ENCODE measurements around the gene DNAH9.

Gene DNAH9

GRCh38 chr17:11836508-11836907 lies 238.2 kb downstream of the DNAH9 start:
- DNase-seq, result no peak
- H3K27ac Mint-ChIP-seq, result no peak overlapping the region
- no peak overlapping the region for H3K4me3 Mint-ChIP-seq
- peaks cover 0 to 3% of the 10 kb centered on the region in 2 donors for H3K9me3 Mint-ChIP-seq
- H3K36me3 Mint-ChIP-seq, result no peaks in the 10 kb centered on the region
- H3K27me3 Mint-ChIP-seq, result no peaks in the 10 kb centered on the region
- no peaks in the 10 kb centered on the region for H3K4me1 Mint-ChIP-seq
- ATAC-seq (replicated peaks), result no peak

- no peak overlapping the region for H3K4me3 Mint-ChIP-seq
- no peak overlapping the region for H3K27ac Mint-ChIP-seq
- H3K9me3 Mint-ChIP-seq, result peaks cover 0 to 1% of the 10 kb centered on the region in 2 donors
Measured at GRCh38 chr17:11840052-11840451, 241.8 kb downstream of the DNAH9 start.

GRCh38 chr17:11840831-11841230 lies 242.6 kb downstream of the DNAH9 start:
- ATAC-seq (replicated peaks), result no peak
- H3K27ac Mint-ChIP-seq, result no peak overlapping the region
- peaks cover 0 to 1% of the 10 kb centered on the region in 2 donors for H3K9me3 Mint-ChIP-seq

More at GRCh38 chr17:11840052-11840451, 241.8 kb downstream of the DNAH9 start:
- no peaks in the 10 kb centered on the region for H3K36me3 Mint-ChIP-seq
- DNase-seq (no peak), ATAC-seq (replicated peaks) (no peak)
- H3K27me3 Mint-ChIP-seq, result no peaks in the 10 kb centered on the region
- no peaks in the 10 kb centered on the region for H3K4me1 Mint-ChIP-seq

GRCh38 chr17:11848330-11848729 lies 250.1 kb downstream of the DNAH9 start:
- H3K27ac Mint-ChIP-seq, result no peak overlapping the region
- ATAC-seq (replicated peaks) (no peak), DNase-seq (no peak)
- H3K36me3 Mint-ChIP-seq, result peaks cover 0 to 3% of the 10 kb centered on the region in 2 donors
- no peaks in the 10 kb centered on the region for H3K4me1 Mint-ChIP-seq
- peaks cover 0 to 9% of the 10 kb centered on the region in 2 donors for H3K27me3 Mint-ChIP-seq
- no peak overlapping the region for H3K4me3 Mint-ChIP-seq
- H3K9me3 Mint-ChIP-seq, result peaks cover 4 to 5% of the 10 kb centered on the region in 2 donors

More at GRCh38 chr17:11840831-11841230, 242.6 kb downstream of the DNAH9 start:
- H3K4me3 Mint-ChIP-seq, result no peak overlapping the region
- DNase-seq, result no peak
- H3K36me3 Mint-ChIP-seq, result no peaks in the 10 kb centered on the region
- H3K4me1 Mint-ChIP-seq, result no peaks in the 10 kb centered on the region
- H3K27me3 Mint-ChIP-seq, result no peaks in the 10 kb centered on the region

GRCh38 chr17:11852231-11852630 lies 254.0 kb downstream of the DNAH9 start:
- Mint-ChIP-seq H3K9me3 (peaks cover 3 to 4% of the 10 kb centered on the region in 2 donors), H3K4me3 (no peak overlapping the region), H3K27me3 (peaks cover 0 to 9% of the 10 kb centered on the region in 2 donors), H3K36me3 (no peaks in the 10 kb centered on the region), H3K27ac (no peak overlapping the region), H3K4me1 (no peaks in the 10 kb centered on the region)
- DNase-seq (no peak), ATAC-seq (replicated peaks) (no peak)

- Mint-ChIP-seq H3K4me1 (no peaks in the 10 kb centered on the region), H3K36me3 (no peaks in the 10 kb centered on the region), H3K27ac (no peak overlapping the region), H3K9me3 (peaks cover 3 to 4% of the 10 kb centered on the region in 2 donors), H3K4me3 (no peak overlapping the region), H3K27me3 (peaks cover 0 to 9% of the 10 kb centered on the region in 2 donors)
- no peak for ATAC-seq (replicated peaks)
- DNase-seq, result no peak
Measured at GRCh38 chr17:11852912-11853311, 254.6 kb downstream of the DNAH9 start.

GRCh38 chr17:11853321-11854151 lies 255.3 kb downstream of the DNAH9 start:
- Mint-ChIP-seq H3K9me3 (peaks cover 3 to 4% of the 10 kb centered on the region in 2 donors), H3K4me3 (no peak overlapping the region), H3K27ac (no peak overlapping the region), H3K36me3 (no peaks in the 10 kb centered on the region), H3K4me1 (no peaks in the 10 kb centered on the region), H3K27me3 (peaks cover 0 to 9% of the 10 kb centered on the region in 2 donors)
- no peak for DNase-seq
- ATAC-seq (replicated peaks), result no peak

- Mint-ChIP-seq H3K27me3 (no peaks in the 10 kb centered on the region), H3K4me3 (no peak overlapping the region), H3K9me3 (peaks cover 0 to 1% of the 10 kb centered on the region in 2 donors), H3K27ac (no peak overlapping the region), H3K4me1 (no peaks in the 10 kb centered on the region), H3K36me3 (no peaks in the 10 kb centered on the region)
- no peak for DNase-seq
- no peak for ATAC-seq (replicated peaks)
Measured at GRCh38 chr17:11855306-11855705, 257.0 kb downstream of the DNAH9 start.

- no peak overlapping the region for H3K27ac Mint-ChIP-seq
- no peak overlapping the region for H3K4me3 Mint-ChIP-seq
- no peaks in the 10 kb centered on the region for H3K36me3 Mint-ChIP-seq
- H3K4me1 Mint-ChIP-seq, result no peaks in the 10 kb centered on the region
- peaks cover 0 to 1% of the 10 kb centered on the region in 2 donors for H3K9me3 Mint-ChIP-seq
- DNase-seq (no peak), ATAC-seq (replicated peaks) (no peak)
- H3K27me3 Mint-ChIP-seq, result no peaks in the 10 kb centered on the region
Measured at GRCh38 chr17:11857006-11857405, 258.7 kb downstream of the DNAH9 start.

GRCh38 chr17:11869680-11870394 lies 271.6 kb downstream of the DNAH9 start:
- Mint-ChIP-seq H3K9me3 (peaks cover 0 to 4% of the 10 kb centered on the region in 2 donors), H3K4me1 (no peaks in the 10 kb centered on the region), H3K36me3 (no peaks in the 10 kb centered on the region), H3K27ac (no peak overlapping the region), H3K27me3 (no peaks in the 10 kb centered on the region), H3K4me3 (no peak overlapping the region)
- no peak for DNase-seq
- ATAC-seq (replicated peaks), result no peak

- no peak overlapping the region for H3K27ac Mint-ChIP-seq
- no peak for DNase-seq
- no peaks in the 10 kb centered on the region for H3K27me3 Mint-ChIP-seq
- no peak for ATAC-seq (replicated peaks)
- H3K4me1 Mint-ChIP-seq, result no peaks in the 10 kb centered on the region
- H3K4me3 Mint-ChIP-seq, result no peak overlapping the region
- peaks cover 0 to 4% of the 10 kb centered on the region in 2 donors for H3K9me3 Mint-ChIP-seq
- H3K36me3 Mint-ChIP-seq, result no peaks in the 10 kb centered on the region
Measured at GRCh38 chr17:11871773-11872172, 273.5 kb downstream of the DNAH9 start.

GRCh38 chr17:11874756-11875155 lies 276.5 kb downstream of the DNAH9 start:
- H3K27me3 Mint-ChIP-seq, result peaks cover 0 to under 1% of the 10 kb centered on the region in 2 donors
- no peaks in the 10 kb centered on the region for H3K36me3 Mint-ChIP-seq
- ATAC-seq (replicated peaks), result no peak
- DNase-seq, result no peak
- H3K9me3 Mint-ChIP-seq, result no peaks in the 10 kb centered on the region
- H3K4me3 Mint-ChIP-seq, result no peak overlapping the region
- H3K4me1 Mint-ChIP-seq, result no peaks in the 10 kb centered on the region
- H3K27ac Mint-ChIP-seq, result no peak overlapping the region

- no peaks in the 10 kb centered on the region for H3K36me3 Mint-ChIP-seq
- no peak for DNase-seq
- H3K4me1 Mint-ChIP-seq, result peaks cover 0 to 2% of the 10 kb centered on the region in 2 donors
- peak in 1 of 2 donors; percentile 36 for ATAC-seq (replicated peaks)
- peaks cover 0 to 7% of the 10 kb centered on the region in 2 donors for H3K27me3 Mint-ChIP-seq
- H3K4me3 Mint-ChIP-seq, result no peak overlapping the region
- no peak overlapping the region for H3K27ac Mint-ChIP-seq
- H3K9me3 Mint-ChIP-seq, result no peaks in the 10 kb centered on the region
Measured at GRCh38 chr17:11880714-11881113, 282.4 kb downstream of the DNAH9 start.

- Mint-ChIP-seq H3K4me3 (no peak overlapping the region), H3K36me3 (no peaks in the 10 kb centered on the region), H3K4me1 (peaks cover 0 to 2% of the 10 kb centered on the region in 2 donors), H3K27ac (no peak overlapping the region), H3K27me3 (peaks cover 0 to 7% of the 10 kb centered on the region in 2 donors), H3K9me3 (peaks cover 0 to 2% of the 10 kb centered on the region in 2 donors)
- DNase-seq (no peak), ATAC-seq (replicated peaks) (no peak)
Measured at GRCh38 chr17:11882716-11883115, 284.4 kb downstream of the DNAH9 start.

All from stimulated activated naive B cell treated with anti-CD40 and anti-IgM and Interleukin-4, amounts not matched to agents 10 μg/mL and 1 μg/mL and 100 μg/mL, for 72 hours (primary cell).